DMS53 treated with DMSO at 0.1 percent for 48 hours (cell line): ENCODE results near the gene EPC1.
A peak's percentile ranks its signal among the peaks of the same experiment; 100 is the strongest.
"Not testable (repeated sequence)": the region's sequence is repeated elsewhere in the genome, so short reads cannot be mapped to it uniquely, and the experiment has no call there.

ENCODE experiments used
- DNase-seq: peaks from one replicate; lab custom pipeline; 2025; ENCODE audit not compliant: unreplicated experiment; lab: John Stamatoyannopoulos, UW

Gene EPC1

GRCh38 chr10:32372000-32372875 lies 25.3 kb upstream of the EPC1 start:
- DNase-seq = no peak

DNA sequence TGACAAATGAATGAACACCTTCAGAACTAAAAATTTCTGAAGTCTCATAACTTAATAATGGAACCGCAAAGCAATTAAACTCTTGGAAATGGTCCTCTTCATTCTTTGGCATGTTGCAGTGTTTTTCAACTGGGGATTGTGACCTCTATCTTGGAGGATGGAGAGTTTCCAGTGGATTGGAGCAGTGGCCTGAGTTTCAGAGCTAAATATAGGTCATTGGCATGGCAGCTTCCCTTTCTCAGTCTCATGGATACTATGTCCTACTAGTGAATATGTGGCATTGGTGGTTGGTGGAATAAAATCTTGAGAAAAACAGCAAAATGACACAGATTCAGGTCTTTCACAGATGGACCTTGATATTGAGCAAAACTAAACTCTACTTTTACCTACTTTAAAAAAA lies 24.1 kb upstream of the EPC1 start:
- no peak for DNase-seq

DNA sequence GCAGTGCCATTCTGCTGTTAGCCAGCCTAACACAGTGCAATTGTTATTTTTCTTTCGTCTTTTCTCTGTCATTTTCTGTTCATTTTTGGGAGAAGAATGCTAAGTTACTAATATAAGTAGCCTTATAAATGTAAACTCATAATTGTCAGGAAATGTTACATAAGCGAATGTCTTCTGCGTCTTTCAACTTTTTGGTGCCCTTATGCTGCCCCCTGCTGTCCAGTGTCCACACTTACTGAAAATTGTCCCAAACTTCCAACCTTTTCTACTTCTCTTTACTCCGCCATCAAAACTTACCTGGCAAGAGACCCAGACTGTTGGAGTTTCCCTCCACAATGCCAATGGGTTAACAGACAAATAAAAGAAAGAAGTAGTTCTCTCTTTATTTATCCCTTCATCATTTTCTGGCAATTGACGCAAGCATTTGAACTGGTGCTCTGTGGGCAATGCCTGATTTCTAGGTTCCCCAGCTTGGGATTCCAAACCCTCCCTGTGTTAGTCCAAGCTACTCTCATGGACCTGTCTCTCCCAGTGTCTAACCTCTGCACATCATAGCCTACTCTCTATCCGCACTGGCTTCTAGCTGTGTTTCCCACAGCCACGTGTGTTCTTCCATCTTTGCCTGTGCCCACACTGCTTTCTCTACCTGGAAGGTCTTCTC lies 21.0 kb upstream of the EPC1 start:
- peak; percentile 55 for DNase-seq

- DNase-seq = no peak
Observed at GRCh38 chr10:32366588-32366987, 19.6 kb upstream of the EPC1 start.

GRCh38 chr10:32366111-32366510 lies 19.2 kb upstream of the EPC1 start:
- no peak for DNase-seq

DNA sequence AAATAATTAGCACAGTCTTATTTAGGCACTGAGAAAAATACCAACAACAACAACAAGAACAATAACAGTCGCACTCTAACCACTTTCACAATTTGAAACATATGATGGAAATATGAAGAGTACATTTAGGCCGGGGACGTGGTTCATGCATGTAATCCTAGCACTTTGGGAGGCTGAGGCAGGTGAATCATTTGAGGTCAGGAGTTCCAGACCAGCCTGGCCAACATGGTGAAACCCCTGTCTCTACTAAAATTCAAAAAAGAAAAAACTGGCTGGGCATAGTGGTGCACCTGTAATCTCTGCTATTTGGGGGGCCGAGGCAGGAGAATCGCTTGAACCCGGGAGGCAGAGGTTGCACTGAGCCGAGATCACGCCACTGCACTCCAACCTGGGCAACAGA lies 18.4 kb upstream of the EPC1 start:
- DNase-seq = not testable (repeated sequence)

GRCh38 chr10:32362571-32362970 lies 15.6 kb upstream of the EPC1 start:
- DNase-seq = no peak

DNA sequence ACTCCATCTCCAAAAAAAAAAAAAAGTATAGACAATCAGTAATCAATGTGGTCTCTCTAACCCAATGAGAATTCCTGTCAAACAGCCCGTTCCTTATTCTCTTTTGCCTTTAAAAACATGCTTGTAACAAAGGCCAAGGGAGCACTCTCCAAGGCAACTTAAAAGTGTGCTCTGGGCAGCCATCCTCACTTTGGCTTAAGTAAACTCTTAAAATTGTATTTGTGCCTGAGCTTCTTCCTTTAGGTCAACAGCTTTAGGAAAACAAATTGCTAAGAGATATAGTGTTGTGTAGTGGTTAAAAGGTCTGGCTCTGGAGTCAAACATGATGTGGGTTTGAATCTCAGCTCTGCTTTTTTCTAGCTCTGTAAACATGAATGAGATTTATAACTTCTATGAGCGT lies 13.9 kb upstream of the EPC1 start:
- no peak for DNase-seq

- no peak for DNase-seq
Observed at GRCh38 chr10:32360241-32360640, 13.3 kb upstream of the EPC1 start.

GRCh38 chr10:32357056-32357735 lies 10.2 kb upstream of the EPC1 start:
- DNase-seq = no peak

GRCh38 chr10:32354690-32355089 lies 7.7 kb upstream of the EPC1 start:
- not testable (repeated sequence) for DNase-seq

DNA sequence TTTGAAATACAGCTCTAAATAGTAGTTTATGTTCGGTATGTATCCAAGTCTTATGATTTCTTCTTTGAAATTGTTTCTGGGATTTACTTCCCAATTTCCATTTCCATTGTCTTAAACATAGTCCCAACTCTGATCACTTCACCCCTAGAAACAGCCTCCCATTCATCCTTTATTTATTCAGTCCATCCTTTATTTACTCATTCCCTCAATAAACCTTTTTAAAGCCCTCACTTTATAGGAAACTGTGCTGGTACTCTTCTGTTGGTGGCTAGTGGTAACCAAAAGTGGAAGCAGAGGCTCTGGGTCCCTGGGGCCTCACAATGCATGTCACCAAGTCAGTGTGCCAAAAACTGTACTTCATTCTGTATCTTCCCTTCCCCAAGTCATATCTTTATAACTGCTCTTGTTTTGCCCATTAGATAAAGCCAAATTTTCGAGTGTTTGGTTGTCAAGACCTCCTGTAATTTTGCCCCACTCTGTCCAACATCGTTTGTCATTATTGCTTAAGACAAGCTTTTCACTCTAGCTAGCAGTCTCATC lies 3.9 kb upstream of the EPC1 start:
- DNase-seq = no peak

- no peak for DNase-seq
Observed at GRCh38 chr10:32349968-32350738, 3.2 kb upstream of the EPC1 start.

DNA sequence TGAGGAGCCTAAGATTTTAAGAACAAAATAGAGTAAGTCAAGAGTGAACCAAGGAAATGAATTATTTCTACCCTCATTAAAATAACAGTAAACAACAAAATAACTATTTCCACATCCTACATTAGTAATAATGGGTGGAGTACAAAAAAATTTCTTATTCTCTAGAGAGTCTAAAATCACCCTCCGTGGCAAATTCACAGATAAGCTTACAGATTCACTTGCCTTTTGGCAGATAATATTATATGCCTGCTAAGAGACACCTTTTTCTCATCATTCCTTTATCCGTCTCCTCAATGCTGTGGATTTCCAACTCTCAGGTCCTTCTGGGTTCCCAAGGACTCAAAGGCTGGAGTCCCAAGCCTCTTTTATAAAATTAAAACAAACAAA lies 2.2 kb upstream of the EPC1 start:
- no peak for DNase-seq

DNA sequence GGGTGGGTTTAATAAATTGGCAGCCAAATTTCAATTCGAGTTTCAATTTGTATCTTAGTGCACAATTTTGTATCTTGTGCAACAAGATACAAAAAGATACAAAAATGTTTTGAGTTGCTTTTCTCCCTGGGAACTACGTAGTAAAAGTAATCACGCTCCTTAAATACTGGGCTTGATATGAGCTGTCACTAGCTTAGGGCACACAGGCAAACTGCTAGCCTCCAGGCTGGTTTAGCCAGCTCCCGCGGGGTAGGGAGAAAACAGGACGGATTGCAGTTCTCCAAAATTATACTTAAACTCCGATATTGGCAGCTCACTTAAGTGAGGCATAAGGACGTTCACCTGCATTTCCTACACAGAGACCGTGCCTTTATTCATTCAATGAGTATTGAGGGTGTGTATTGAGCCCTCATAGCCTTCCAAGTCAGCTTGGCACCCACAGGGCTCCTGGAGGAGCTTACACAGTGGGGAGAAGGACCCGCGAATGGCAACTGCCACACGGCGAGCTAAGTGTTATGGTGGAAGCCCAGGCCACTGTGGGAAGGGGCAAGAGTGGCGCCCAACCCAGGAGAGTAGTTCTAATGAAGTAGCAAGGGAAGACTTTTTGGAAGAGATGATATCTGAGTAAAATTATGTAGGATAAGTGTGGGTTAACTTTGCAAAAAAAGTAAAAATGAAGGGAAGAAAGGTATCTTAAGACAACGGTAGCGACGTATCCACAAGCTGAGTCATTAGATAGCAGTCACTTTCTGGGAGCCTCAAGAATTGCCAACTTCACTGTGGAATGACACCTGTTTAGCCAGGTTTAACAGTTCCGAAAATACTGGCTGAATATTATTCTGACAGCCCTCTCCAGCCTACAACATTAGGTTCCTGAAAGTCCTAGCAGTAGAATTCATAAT lies 1.6 kb upstream of the EPC1 start:
- no peak for DNase-seq

GRCh38 chr10:32347363-32348022 lies 535 bp upstream of the EPC1 start:
- no peak for DNase-seq

GRCh38 chr10:32346134-32346550 lies 816 bp downstream of the EPC1 start:
- peak; percentile 89 for DNase-seq

DNA sequence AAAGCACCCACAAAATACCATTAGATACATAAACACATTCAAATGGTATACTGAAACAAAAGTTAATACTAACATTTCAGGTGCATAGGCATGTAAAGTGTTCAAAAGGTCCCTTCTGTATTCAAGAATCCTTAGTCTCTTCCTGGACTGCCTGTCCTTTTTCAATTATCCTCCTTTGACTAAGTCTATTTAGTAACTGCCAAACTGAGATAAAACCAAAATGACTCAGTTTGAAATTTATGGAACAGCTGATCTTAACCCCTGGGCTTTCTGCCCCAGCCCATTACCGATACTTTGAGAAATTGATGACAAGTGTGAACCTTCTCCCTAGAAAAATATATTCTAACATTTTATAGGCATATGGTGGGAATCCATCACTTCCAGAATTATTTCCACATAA lies 5.4 kb downstream of the EPC1 start:
- DNase-seq = no peak

DNA sequence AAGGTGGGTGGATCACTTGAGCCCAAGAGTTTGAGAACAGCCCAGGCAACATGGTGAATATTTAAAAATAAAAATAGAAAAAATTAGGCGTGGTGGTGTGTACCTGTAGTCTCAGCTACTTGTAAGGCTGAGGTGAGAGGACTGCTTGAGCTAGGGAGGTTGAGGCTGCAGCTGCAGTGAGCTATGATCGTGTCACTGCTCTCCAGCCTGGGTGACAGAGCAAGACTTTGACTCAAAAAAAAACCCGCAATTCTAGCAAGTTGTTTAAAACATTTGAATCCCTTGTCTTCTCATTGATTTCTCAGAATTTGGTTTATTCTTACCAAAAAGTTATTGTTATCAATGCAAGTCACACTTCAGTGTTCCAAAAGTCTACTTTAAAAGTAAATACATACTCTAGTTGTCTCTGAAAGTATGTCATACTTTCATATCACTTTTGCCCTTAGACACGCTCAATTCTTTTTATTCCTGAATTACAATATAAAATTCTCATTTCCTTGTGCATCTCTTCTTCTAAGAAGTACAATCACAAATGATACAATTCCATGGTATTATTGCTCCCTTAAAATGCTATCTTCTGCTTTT lies 6.3 kb downstream of the EPC1 start:
- DNase-seq = no peak
